ENCODE measurements around the gene MINDY2.

Gene MINDY2

GRCh38 chr15:58889363-58889762 lies 118.3 kb downstream of the MINDY2 start:
- DNase-seq: no peak

GRCh38 chr15:58898150-58898680 lies 127.1 kb downstream of the MINDY2 start:
- no peak for DNase-seq

- DNase-seq: no peak
These were observed 129.5 kb downstream of the MINDY2 start for GRCh38 chr15:58900631-58901030.

GRCh38 chr15:58908550-58909309 lies 137.6 kb downstream of the MINDY2 start:
- no peak for DNase-seq

- no peak for DNase-seq
These were observed 138.5 kb downstream of the MINDY2 start for GRCh38 chr15:58909616-58910015.

- DNase-seq: no peak
These were observed 139.4 kb downstream of the MINDY2 start for GRCh38 chr15:58910456-58910855.
